ENCODE data around the gene CNTFR.

CNTFR gene

DNA sequence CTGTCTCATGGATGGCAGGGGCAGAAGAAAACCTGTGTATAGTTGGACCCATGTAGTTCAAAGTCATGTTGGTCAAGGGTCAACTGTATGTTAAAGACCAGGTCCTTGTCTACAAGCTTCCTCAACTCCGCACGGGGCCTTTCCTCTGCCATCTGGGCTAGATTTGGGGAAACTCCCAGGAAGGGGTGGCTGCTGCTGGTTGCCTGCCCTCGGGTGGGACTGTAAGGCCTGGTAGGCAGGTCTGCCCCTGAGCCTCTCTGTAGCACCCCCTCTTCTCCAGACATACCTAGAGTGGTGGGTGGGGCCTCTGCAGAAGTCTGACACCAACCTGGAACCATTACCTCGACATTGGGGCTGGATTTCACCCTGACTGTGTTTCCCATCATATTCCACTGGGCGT lies 82.0 kb downstream of the CNTFR start:
- DNase-seq (ENCODE audit: low spot score) = no peak

DNA sequence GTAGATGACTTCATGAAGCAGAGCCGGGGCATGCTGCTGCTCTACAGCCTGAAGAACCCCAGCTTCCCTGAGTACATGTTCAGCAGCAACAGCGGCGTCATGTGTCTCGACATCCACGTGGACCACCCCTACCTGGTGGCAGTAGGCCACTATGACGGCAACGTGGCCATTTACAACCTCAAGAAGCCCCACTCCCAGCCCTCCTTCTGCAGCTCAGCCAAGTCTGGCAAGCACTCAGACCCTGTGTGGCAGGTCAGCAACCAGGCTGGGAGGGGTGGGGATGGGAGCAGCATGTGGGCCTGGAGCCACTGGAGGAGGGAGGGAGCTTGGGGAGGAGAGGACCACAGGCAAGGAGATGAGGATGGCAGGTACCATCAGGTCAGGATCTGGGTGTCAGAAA lies 82.9 kb downstream of the CNTFR start:
- no peak for DNase-seq (ENCODE audit: low spot score)

DNA sequence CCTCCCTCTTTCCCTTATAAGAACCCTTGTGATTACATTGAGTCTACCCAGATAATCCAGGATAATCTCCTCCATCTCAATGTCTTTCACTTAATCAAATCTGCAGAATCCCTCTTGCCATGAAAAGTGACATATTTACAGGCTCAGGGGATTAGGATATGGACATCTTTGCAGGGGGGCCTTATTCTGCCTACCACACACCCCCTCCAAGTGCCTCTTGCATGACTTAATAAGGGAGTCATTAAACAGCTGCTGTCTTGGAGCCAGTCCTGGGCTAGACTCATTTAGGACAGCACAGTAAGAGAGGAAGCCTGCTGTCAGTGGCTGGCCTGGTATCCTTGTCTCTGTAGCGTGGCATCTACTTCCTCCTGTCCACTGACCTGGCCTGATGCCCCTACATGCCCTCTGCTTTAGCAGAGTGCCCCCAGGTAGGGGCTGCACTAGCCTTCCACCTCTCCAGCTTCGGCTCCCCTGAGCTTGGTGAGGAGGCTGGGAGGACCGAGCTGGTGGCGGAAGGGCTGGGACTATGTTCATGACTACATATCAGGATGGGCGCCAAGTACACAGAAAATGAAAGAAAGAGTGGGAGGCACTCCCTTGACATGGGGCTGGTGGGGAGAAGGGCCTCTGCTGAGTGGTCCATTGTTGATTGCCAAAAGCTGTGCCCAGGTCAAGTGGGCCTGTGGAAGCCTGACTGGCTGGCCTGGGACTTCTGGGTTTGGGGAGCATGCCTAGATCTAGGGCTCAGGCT lies 84.0 kb downstream of the CNTFR start:
- no peak for DNase-seq (ENCODE audit: low spot score)

DNA sequence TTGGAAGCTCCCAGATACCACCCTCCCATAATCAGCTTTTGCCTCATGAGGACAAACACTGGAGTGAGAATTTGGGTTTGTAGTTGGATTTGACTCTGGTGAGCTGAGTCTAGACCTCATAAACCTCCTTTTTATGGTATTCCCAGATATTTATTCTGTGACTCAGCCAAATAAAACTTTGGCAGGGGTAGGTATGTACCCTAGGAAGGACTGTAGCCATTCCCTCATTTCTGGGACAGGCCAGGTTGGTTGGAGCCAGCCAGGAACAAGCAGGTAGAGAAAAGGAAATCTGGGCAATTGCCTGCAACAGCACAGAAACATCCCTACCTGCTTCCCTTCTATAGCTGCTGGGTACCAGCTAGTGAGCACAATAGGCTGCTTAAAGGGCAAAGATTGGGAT lies 86.1 kb downstream of the CNTFR start:
- DNase-seq (ENCODE audit: low spot score) = no peak

DNA sequence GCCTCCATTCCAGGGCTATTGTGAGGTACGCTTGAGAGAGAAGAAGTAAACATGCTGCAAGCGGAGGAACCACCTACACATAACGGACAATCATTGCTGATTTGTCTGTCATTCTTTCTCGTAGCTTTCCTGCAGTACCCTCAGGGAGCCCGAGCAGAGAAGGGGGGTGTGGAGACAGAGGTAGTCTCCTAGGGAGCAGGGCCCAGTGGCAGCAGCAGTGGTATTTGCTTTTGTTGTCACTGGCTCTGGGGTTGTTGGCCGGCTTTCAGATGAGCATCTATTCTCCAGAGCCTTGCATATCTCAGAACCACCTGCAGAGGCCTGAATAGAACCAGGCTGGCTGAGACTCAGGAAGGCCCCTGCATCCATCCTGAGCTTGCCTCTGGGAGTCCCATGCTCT lies 86.6 kb downstream of the CNTFR start:
- no peak for DNase-seq (ENCODE audit: low spot score)

DNA sequence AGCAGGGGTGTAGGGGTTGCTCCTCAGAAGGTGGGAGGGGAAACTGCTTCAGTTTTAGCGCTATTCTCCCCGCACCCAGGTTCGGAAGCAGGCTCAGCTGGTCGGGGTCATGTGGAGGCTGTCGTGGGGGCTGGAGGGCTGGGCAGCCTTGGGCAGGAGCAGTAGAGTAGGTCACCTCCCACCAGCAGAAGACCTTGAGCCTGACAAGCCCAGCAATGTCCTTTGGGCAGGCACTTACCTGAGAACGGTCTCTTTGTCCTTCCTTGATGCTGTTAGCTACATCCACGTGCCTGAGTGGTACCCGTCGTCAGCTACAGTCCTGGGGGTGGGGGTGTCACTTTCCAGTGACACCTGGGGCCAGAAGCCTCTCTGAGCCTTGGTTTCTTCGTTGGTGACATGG lies 87.1 kb downstream of the CNTFR start:
- DNase-seq (ENCODE audit: low spot score) = no peak

DNA sequence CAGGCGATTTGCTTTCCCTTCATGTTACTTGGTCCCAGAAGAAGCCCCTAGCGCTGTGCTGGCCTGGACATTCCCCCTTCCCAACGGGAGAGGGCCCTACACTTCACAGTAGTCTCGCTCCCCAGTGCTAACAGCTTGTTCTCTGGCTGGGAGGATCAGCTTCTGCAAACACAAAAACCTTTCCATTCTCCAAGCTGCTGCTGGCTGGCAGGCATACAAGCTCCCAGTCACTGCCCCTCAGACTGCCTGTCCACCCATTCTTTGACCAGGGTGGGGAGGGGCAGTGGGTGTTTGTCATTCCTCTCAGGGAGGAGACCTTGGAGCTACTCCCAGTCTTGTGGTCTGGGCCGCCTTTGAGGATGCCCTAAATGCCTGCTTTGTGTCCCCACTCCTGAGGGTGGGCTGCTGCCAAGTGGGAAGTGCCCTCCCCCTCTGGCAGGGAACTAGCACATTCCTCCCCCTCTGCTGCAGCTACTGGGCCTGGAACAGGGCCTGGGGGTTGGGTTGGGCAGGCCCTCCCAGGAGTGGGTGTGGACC lies 87.6 kb downstream of the CNTFR start:
- DNase-seq (ENCODE audit: low spot score) = no peak

Measured in hematopoietic multipotent progenitor cell treated with erythropoietin and hydrocortisone succinate and interleukin-3 and kit ligand, for 15 days (in vitro differentiated cells).